ENCODE data around the gene MAML2. TPM values are rescaled to one million over a fixed set of nuclear protein-coding genes. Genes with fewer than 3 reads are reported as not detected.

Gene MAML2
- total RNA-seq, 1 experiment from 2014 or later = 28.3 TPM

GRCh38 chr11:96217206-96217605, 125.8 kb downstream of the MAML2 start:
- no TSS peak for BruUV-seq (replicated peaks)
- POLR2A ChIA-PET (ENCODE audit: unreplicated experiment) = no interaction called here

DNA sequence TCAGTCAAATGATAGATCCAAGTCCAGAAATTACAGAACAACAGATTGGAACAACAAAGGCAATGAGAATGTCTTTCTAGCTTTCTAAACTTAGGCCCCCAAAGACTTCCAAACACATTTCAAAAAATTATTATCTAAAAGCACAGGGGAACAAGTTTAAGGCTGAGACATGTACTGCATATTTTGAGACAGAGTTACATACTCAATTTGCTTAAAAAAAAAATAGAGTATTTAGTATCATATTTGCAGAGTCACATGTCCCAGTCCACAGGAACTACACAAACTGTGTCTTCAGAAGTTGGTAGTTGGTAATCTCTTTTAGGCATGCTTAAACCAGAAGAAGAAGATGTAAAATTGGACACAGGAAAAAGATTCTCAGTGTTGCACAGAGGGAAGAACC, 127.2 kb downstream of the MAML2 start:
- ChIA-PET POLR2A (ENCODE audit: unreplicated experiment) (interaction anchor here (0.6 kb wide), 1 partner anchor 11 kb away, joined by 4 read pairs; no protein-coding TSS in a partner anchor), CTCF (no interaction called here)
- H3K9me2 ChIP-seq (ENCODE audit: insufficient read depth) = no peaks in the 10 kb centered on the region
- no peak for DNase-seq
- H3K27me3 ChIP-seq (ENCODE audit: insufficient read depth, low read depth) = no peaks in the 10 kb centered on the region
- H3K79me2 ChIP-seq (ENCODE audit: low read depth) = peaks cover 83% of the 10 kb centered on the region
- no peaks in the 10 kb centered on the region for H4K20me1 ChIP-seq (ENCODE audit: insufficient read depth)
- H2AFZ ChIP-seq = no peak overlapping the region
- H3F3A ChIP-seq (ENCODE audit: insufficient read depth, low read depth) = peaks cover 40% of the 10 kb centered on the region
- peak overlapping the region; percentile 38 for H3K27ac ChIP-seq
- peaks cover 48% of the 10 kb centered on the region for H3K4me1 ChIP-seq (replicated peaks; ENCODE audit: insufficient read depth)
- H3K36me3 ChIP-seq (ENCODE audit: low read depth) = no peaks in the 10 kb centered on the region
- no peaks in the 10 kb centered on the region for H3K9me3 ChIP-seq (ENCODE audit: insufficient read depth, low read depth)
- BruUV-seq (replicated peaks) = no TSS peak
- H3K4me3 ChIP-seq = no peak overlapping the region
- intact Hi-C loops (cut with micrococcal nuclease; ENCODE audit: unreplicated experiment) = no loop called here
- TF ChIP-seq EZH2 (IDR thresholded peaks at IDR 0.05; ENCODE audit: low read depth) = no peak
- no peak for TF ChIP-seq CTCF (conservative IDR thresholded peaks at IDR 0.05)
- H3K4me2 ChIP-seq = no peak overlapping the region

More at GRCh38 chr11:96217206-96217605, 125.8 kb downstream of the MAML2 start:
- intact Hi-C loops (cut with micrococcal nuclease; ENCODE audit: unreplicated experiment) = no loop called here
- Histone ChIP-seq H3K9me2 (ENCODE audit: insufficient read depth) (no peaks in the 10 kb centered on the region), H3K9me3 (ENCODE audit: insufficient read depth, low read depth) (no peaks in the 10 kb centered on the region), H3K4me1 (replicated peaks; ENCODE audit: insufficient read depth) (peaks cover 45% of the 10 kb centered on the region), H3F3A (ENCODE audit: insufficient read depth, low read depth) (peaks cover 44% of the 10 kb centered on the region), H3K4me2 (no peak overlapping the region), H4K20me1 (ENCODE audit: insufficient read depth) (no peaks in the 10 kb centered on the region), H3K36me3 (ENCODE audit: low read depth) (no peaks in the 10 kb centered on the region), H3K4me3 (no peak overlapping the region), H3K27me3 (ENCODE audit: insufficient read depth, low read depth) (no peaks in the 10 kb centered on the region), H3K79me2 (ENCODE audit: low read depth) (peaks cover 81% of the 10 kb centered on the region), H3K27ac (no peak overlapping the region), H2AFZ (no peak overlapping the region)
- CTCF ChIA-PET = no interaction called here
- TF ChIP-seq EZH2 (IDR thresholded peaks at IDR 0.05; ENCODE audit: low read depth) = no peak
- TF ChIP-seq CTCF (conservative IDR thresholded peaks at IDR 0.05) = no peak
- no peak for DNase-seq

GRCh38 chr11:96215110-96215782, 127.7 kb downstream of the MAML2 start:
- peak overlapping the region; percentile 38 for H3K27ac ChIP-seq
- peaks cover 38% of the 10 kb centered on the region for H3F3A ChIP-seq (ENCODE audit: insufficient read depth, low read depth)
- intact Hi-C loops (cut with micrococcal nuclease; ENCODE audit: unreplicated experiment) = no loop called here
- BruUV-seq (replicated peaks) = no TSS peak
- CTCF ChIA-PET = interaction anchor here (0.7 kb wide), 1 partner anchor 161 kb away, joined by 3 read pairs; no protein-coding TSS in a partner anchor
- POLR2A ChIA-PET (ENCODE audit: unreplicated experiment) = interaction anchor here (0.6 kb wide), 2 partner anchors 12 to 121 kb away, joined by 4 to 8 read pairs; no protein-coding TSS in a partner anchor
- H3K9me2 ChIP-seq (ENCODE audit: insufficient read depth) = no peaks in the 10 kb centered on the region
- H3K4me1 ChIP-seq (replicated peaks; ENCODE audit: insufficient read depth) = peaks cover 42% of the 10 kb centered on the region
- no peaks in the 10 kb centered on the region for H3K9me3 ChIP-seq (ENCODE audit: insufficient read depth, low read depth)
- H3K4me2 ChIP-seq = no peak overlapping the region
- peaks cover 83% of the 10 kb centered on the region for H3K79me2 ChIP-seq (ENCODE audit: low read depth)
- DNase-seq = no peak
- no peaks in the 10 kb centered on the region for H4K20me1 ChIP-seq (ENCODE audit: insufficient read depth)
- H3K27me3 ChIP-seq (ENCODE audit: insufficient read depth, low read depth) = no peaks in the 10 kb centered on the region
- H2AFZ ChIP-seq = no peak overlapping the region
- H3K4me3 ChIP-seq = no peak overlapping the region
- TF ChIP-seq EZH2 (IDR thresholded peaks at IDR 0.05; ENCODE audit: low read depth) = no peak
- no peak for TF ChIP-seq CTCF (conservative IDR thresholded peaks at IDR 0.05)
- H3K36me3 ChIP-seq (ENCODE audit: low read depth) = no peaks in the 10 kb centered on the region

Measured in PC-9 (cell line).